Endodermal cell (in vitro differentiated cells): ENCODE measurements around the gene CCL3. TPM values are rescaled to one million over a fixed set of nuclear protein-coding genes. Genes with fewer than 3 reads are reported as not detected.
A peak's percentile ranks its signal among the peaks of the same experiment; 100 is the strongest.

ENCODE experiments used
- DNase-seq: peaks from one replicate; pipeline ENCODE4 v3.0.0-alpha.2; 2017
- H3K27ac ChIP-seq: 2 replicates; pipeline ENCODE4 v1.5.1; 2013; ENCODE audit warnings: mild to moderate bottlenecking, low read depth, low read length, moderate library complexity
- H3K27me3 ChIP-seq: 2 replicates; pipeline ENCODE4 v1.6.1; 2013; ENCODE audit warnings: mild to moderate bottlenecking, low read length, moderate library complexity; ENCODE audit not compliant: insufficient read depth, control insufficient read depth, poor library complexity, severe bottlenecking
- H3K36me3 ChIP-seq: 2 replicates; pipeline ENCODE4 v1.7.0; 2013; ENCODE audit warnings: mild to moderate bottlenecking, low read length, moderate library complexity; ENCODE audit not compliant: control insufficient read depth, insufficient read depth
- H3K4me1 ChIP-seq: one replicate; pipeline ENCODE4 v1.7.0; 2013; ENCODE audit warnings: low read length; ENCODE audit not compliant: control insufficient read depth, insufficient read depth
- H3K4me3 ChIP-seq: 2 replicates; pipeline ENCODE4 v1.5.1; 2013; ENCODE audit warnings: mild to moderate bottlenecking, low read length, moderate library complexity
- H3K9ac ChIP-seq: 2 replicates; pipeline ENCODE4 v1.6.1; 2013; ENCODE audit warnings: mild to moderate bottlenecking, low read length, moderate library complexity; ENCODE audit not compliant: poor library complexity, severe bottlenecking; ENCODE audit errors: extremely low read depth
- H3K9me3 ChIP-seq: 2 replicates; pipeline ENCODE4 v1.6.1; 2013; ENCODE audit warnings: mild to moderate bottlenecking, low read length, moderate library complexity; ENCODE audit not compliant: control insufficient read depth
- H3K27ac Mint-ChIP-seq: 2 replicates; pipeline ENCODE4 v1.8.0; 2020; ENCODE audit warnings: mixed read lengths
- H3K27me3 Mint-ChIP-seq: 2 replicates; pipeline ENCODE4 v1.8.0; 2021; ENCODE audit warnings: mild to moderate bottlenecking, mixed read lengths; ENCODE audit not compliant: insufficient read depth
- H3K36me3 Mint-ChIP-seq: 2 replicates; pipeline ENCODE4 v1.8.0; 2020; ENCODE audit warnings: low read depth, mixed read lengths
- H3K4me1 Mint-ChIP-seq: 2 replicates; pipeline ENCODE4 v1.8.0; 2020; ENCODE audit warnings: mixed read lengths
- H3K4me3 Mint-ChIP-seq: 2 replicates; pipeline ENCODE4 v1.8.0; 2020; ENCODE audit warnings: mild to moderate bottlenecking, moderate library complexity, mixed read lengths
- H3K9me3 Mint-ChIP-seq: 2 replicates; pipeline ENCODE4 v1.8.0; 2020; ENCODE audit warnings: mild to moderate bottlenecking, mixed read lengths
- WGBS, 2 experiments: methylation state at CpG; one replicate each; pipeline versions ENCODE4 v1.1.5 to v1.1.7; 2013; ENCODE audit warnings: missing lambda C conversion rate in 2 of 2, mixed read lengths in 1 of 2; ENCODE audit not compliant: insufficient coverage in 1 of 2, insufficient read length in 1 of 2; 5-methylcytosine and 5-hydroxymethylcytosine counted together
- total RNA-seq, 2 donors: library from RNA; stranded (reverse); fragmentation: NEBNext Ultra II Directional in 1 of 2; extraction: Animal tissue kit (Norgen Biotek cat#: 25700) in 1 of 2; gene quantifications; 2 replicates in 1 of 2; 3 replicates in 1 of 2; pipeline ENCODE4 v1.2.1, GENCODE V29; 2021
- TF ChIP-seq, protein P1 (sequence below): fragments of 200-600 bp; sonication (generic); conservative IDR thresholded peaks from 2 replicates; pipeline ENCODE4 v1.5.0; 2021; ENCODE audit warnings: antibody characterized with exemption, mild to moderate bottlenecking

The CCL3 gene
- total RNA-seq, 2 donors from 2014 or later, result not detected

DNA sequence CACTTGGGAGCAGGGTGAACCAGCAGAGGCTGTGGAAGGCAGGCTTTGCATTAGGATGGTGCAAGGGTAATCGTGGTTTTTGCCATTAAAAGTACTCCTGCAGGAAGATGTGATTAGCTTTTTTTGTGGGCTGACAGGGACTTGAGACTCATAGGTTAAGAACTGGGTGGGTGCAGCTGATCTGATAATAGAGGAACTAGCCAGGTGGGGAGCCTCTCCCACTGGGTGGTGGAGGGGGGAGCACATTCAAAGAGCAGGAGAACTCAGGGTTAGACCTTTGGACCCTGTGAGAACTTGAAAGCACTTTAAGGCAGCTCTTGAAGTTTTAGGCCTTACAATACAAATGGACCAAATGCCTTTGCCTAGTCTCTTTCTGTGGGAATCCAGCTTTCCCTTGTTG is 46.1 kb upstream of the CCL3 start:
- TF ChIP-seq, protein P1, sequence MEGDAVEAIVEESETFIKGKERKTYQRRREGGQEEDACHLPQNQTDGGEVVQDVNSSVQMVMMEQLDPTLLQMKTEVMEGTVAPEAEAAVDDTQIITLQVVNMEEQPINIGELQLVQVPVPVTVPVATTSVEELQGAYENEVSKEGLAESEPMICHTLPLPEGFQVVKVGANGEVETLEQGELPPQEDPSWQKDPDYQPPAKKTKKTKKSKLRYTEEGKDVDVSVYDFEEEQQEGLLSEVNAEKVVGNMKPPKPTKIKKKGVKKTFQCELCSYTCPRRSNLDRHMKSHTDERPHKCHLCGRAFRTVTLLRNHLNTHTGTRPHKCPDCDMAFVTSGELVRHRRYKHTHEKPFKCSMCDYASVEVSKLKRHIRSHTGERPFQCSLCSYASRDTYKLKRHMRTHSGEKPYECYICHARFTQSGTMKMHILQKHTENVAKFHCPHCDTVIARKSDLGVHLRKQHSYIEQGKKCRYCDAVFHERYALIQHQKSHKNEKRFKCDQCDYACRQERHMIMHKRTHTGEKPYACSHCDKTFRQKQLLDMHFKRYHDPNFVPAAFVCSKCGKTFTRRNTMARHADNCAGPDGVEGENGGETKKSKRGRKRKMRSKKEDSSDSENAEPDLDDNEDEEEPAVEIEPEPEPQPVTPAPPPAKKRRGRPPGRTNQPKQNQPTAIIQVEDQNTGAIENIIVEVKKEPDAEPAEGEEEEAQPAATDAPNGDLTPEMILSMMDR, result no peak
- DNase-seq, result no peak
- H3K27me3 Mint-ChIP-seq, result peaks cover 1% of the 10 kb centered on the region

DNA sequence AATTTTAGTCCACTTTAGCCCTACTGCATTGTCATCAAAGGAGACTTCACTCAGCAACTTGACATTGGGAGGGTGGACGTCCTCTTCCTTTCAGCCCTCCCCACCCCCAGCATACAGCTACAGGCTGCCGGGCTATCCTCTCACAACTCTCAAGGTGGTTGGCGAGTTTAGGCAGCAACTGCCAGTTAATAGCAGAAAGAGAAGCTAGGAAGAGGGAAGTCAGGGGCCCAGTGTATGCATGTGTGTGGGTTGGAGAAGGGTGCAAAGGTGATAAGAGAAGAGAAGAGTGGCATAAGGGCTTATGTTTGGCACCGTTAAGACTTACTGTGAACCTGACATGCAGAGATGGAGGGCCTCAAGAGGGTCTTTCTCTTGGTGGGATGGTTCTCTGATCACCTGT is 45.5 kb upstream of the CCL3 start:
- Histone ChIP-seq H3K4me3 (no peak overlapping the region), H3K36me3 (no peaks in the 10 kb centered on the region), H3K27me3 (no peaks in the 10 kb centered on the region), H3K9ac (no peak overlapping the region), H3K27ac (no peak overlapping the region), H3K4me1 (no peaks in the 10 kb centered on the region), H3K9me3 (no peaks in the 10 kb centered on the region)
- no peak overlapping the region for H3K4me3 Mint-ChIP-seq
- no peak overlapping the region for H3K27ac Mint-ChIP-seq
- no peaks in the 10 kb centered on the region for H3K27me3 Mint-ChIP-seq
- no peaks in the 10 kb centered on the region for H3K36me3 Mint-ChIP-seq
- H3K4me1 Mint-ChIP-seq, result peaks cover 13% of the 10 kb centered on the region
- H3K9me3 Mint-ChIP-seq, result no peaks in the 10 kb centered on the region
- DNase-seq, result peak; percentile 49
- TF ChIP-seq, protein P1, result no peak
- WGBS, 2 experiments, result 93 to 100% methylated on average over 1 to 4 of the region's 4 CpGs

More for the DNA sequence above, 46.1 kb upstream of the CCL3 start:
- Mint-ChIP-seq H3K4me1 (peaks cover 17% of the 10 kb centered on the region), H3K27ac (no peak overlapping the region), H3K4me3 (no peak overlapping the region), H3K36me3 (no peaks in the 10 kb centered on the region), H3K9me3 (no peaks in the 10 kb centered on the region)
- Histone ChIP-seq H3K9ac (no peak overlapping the region), H3K36me3 (no peaks in the 10 kb centered on the region), H3K27me3 (no peaks in the 10 kb centered on the region), H3K9me3 (no peaks in the 10 kb centered on the region), H3K4me1 (no peaks in the 10 kb centered on the region), H3K27ac (no peak overlapping the region), H3K4me3 (no peak overlapping the region)
- 89 to 100% methylated on average over 1 of the region's 1 CpG for WGBS, 2 experiments

DNA sequence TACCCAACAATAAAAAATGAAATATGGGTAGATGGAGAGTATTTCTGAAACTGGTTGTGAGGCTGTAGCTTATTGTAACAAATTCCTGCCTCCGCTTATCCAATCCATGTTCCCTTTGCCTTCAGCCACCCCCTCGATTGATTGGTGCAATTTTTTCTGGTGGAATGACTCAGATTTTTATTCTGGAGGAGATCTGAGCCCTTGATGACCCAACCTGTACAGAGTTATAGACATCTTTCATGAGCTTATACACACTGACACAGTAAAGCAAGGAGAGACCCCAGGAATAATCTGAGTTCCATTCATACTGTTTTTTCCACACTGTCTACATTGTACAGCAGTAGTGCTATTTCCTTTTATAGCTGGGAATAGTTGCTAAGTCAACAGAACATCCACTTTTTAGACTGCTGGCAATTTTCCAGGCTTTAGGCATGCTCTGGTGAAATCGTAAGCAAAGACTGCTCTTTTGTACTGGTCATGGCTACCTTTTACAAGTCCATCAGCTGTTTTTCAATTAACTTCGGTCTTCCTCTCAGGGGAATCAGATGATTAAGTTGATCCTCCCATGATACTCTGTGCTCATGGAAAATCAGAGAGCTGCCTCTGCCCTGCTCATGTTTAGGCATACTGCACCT is 43.8 kb upstream of the CCL3 start:
- WGBS, 2 experiments, result 87 to 94% methylated on average over 3 to 4 of the region's 4 CpGs
- peaks cover 13% of the 10 kb centered on the region for H3K4me1 Mint-ChIP-seq
- DNase-seq, result peak; percentile 21
- H3K27me3 ChIP-seq, result no peaks in the 10 kb centered on the region
- H3K4me3 ChIP-seq, result no peak overlapping the region
- H3K4me3 Mint-ChIP-seq, result no peak overlapping the region
- H3K9me3 ChIP-seq, result no peaks in the 10 kb centered on the region
- no peaks in the 10 kb centered on the region for H3K36me3 Mint-ChIP-seq
- no peaks in the 10 kb centered on the region for H3K27me3 Mint-ChIP-seq
- H3K36me3 ChIP-seq, result no peaks in the 10 kb centered on the region
- no peak overlapping the region for H3K27ac Mint-ChIP-seq
- TF ChIP-seq, protein P1, result no peak
- no peaks in the 10 kb centered on the region for H3K4me1 ChIP-seq
- no peak overlapping the region for H3K9ac ChIP-seq
- H3K27ac ChIP-seq, result no peak overlapping the region
- H3K9me3 Mint-ChIP-seq, result no peaks in the 10 kb centered on the region
